Tibial artery (tissue), 4 donors: Measurements from ENCODE around the gene VAMP1.
A peak's percentile ranks its signal among the peaks of the same experiment; 100 is the strongest.

Experiments used
- DNase-seq, 2 donors: peaks; one replicate each; pipeline ENCODE4 v3.0.0-alpha.2; 2019
- H3K27ac ChIP-seq, 2 donors: fragments of 200-600 bp; sonication (generic) in 1 of 2; 1 replicate in 1 of 2; 2 replicates in 1 of 2; pipeline ENCODE4 v1.5.1; 2018 to 2019; ENCODE audit warnings: mild to moderate bottlenecking in 1 of 2
- H3K27me3 ChIP-seq, 2 donors: fragments of 200-600 bp; sonication (generic) in 1 of 2; one replicate each; pipeline versions ENCODE4 v1.5.1 to v1.6.0; 2016 to 2019
- H3K36me3 ChIP-seq, 3 donors: fragments of 200-600 bp; sonication (generic) in 2 of 3; one replicate each; pipeline ENCODE4 v1.5.1; 2016 to 2019; ENCODE audit warnings: mild to moderate bottlenecking in 2 of 3
- H3K4me1 ChIP-seq, 4 donors: fragments of 200-600 bp; sonication (generic) in 2 of 4; 1 replicate in 3 of 4; 2 replicates in 1 of 4; pipeline ENCODE4 v1.5.1; 2016 to 2019
- H3K4me3 ChIP-seq, 2 donors: fragments of 200-600 bp; sonication (generic) in 1 of 2; 1 replicate in 1 of 2; 2 replicates in 1 of 2; pipeline ENCODE4 v1.5.1; 2018 to 2019; ENCODE audit warnings: mild to moderate bottlenecking in 2 of 2
- H3K9me3 ChIP-seq, 3 donors: fragments of 200-600 bp; sonication (generic) in 1 of 3; one replicate each; pipeline ENCODE4 v1.5.1; 2016 to 2019
- CTCF ChIP-seq, 2 experiments: fragments of 200-600 bp in 1 of 2; fragments of 450-650 bp in 1 of 2; IDR thresholded peaks; one replicate each; pipeline ENCODE4 v1.5.1; 2017 to 2019; ENCODE audit warnings: antibody characterized with exemption in 2 of 2, mild to moderate bottlenecking in 1 of 2, moderate library complexity in 1 of 2
- intact Hi-C: fragments of 100-400 bp; cut with DNase I; formaldehyde crosslinking; loops from one replicate; pipeline ENCODE4 v1.15.0; 2023; ENCODE audit warnings: low total_unique reads

Gene VAMP1

GRCh38 chr12:6450869-6451347 is 19.6 kb downstream of the VAMP1 start:
- DNase-seq, result peak in 1 of 2 donors; percentile 42
- intact Hi-C loops, result no loop called here

GRCh38 chr12:6450091-6450868 is 20.2 kb downstream of the VAMP1 start:
- H3K4me1 ChIP-seq, result peaks cover 0 to 36% (median 30%) of the 10 kb centered on the region in 4 donors
- peak overlapping the region; percentile 73 to 88 for H3K4me3 ChIP-seq
- H3K36me3 ChIP-seq, result peaks cover 10 to 50% (median 32%) of the 10 kb centered on the region in 3 donors
- TF ChIP-seq CTCF (IDR thresholded peaks at IDR 0.05), result no peak
- peak overlapping the region; percentile 97 to 98 for H3K27ac ChIP-seq
- no peak for DNase-seq
- intact Hi-C loops, result no loop called here
- H3K9me3 ChIP-seq, result no peaks in the 10 kb centered on the region
- H3K27me3 ChIP-seq, result no peaks in the 10 kb centered on the region

More at GRCh38 chr12:6450869-6451347, 19.6 kb downstream of the VAMP1 start:
- peaks cover 0 to 36% (median 30%) of the 10 kb centered on the region in 4 donors for H3K4me1 ChIP-seq
- peaks cover 10 to 48% (median 26%) of the 10 kb centered on the region in 3 donors for H3K36me3 ChIP-seq
- no peak for TF ChIP-seq CTCF (IDR thresholded peaks at IDR 0.05)
- no peaks in the 10 kb centered on the region for H3K9me3 ChIP-seq
- peak overlapping the region; percentile 97 to 98 for H3K27ac ChIP-seq
- H3K4me3 ChIP-seq, result peak overlapping the region; percentile 73 to 88
- no peaks in the 10 kb centered on the region for H3K27me3 ChIP-seq

- H3K4me3 ChIP-seq, result no peak within 1 kb of the TSS
- H3K4me1 ChIP-seq, result peaks cover 0 to 12% (median 6%) of the 10 kb centered on the region in 4 donors
- H3K27me3 ChIP-seq, result no peaks in the 10 kb centered on the region
- H3K36me3 ChIP-seq, result peaks cover 12 to 70% (median 32%) of the 10 kb centered on the region in 3 donors
- H3K9me3 ChIP-seq, result no peaks in the 10 kb centered on the region
- H3K27ac ChIP-seq, result no peak within 1 kb of the TSS
- intact Hi-C loops, result no loop called here
- no peak for DNase-seq
- no peak for TF ChIP-seq CTCF (IDR thresholded peaks at IDR 0.05)
Observed at GRCh38 chr12:6444704-6445688, 25.5 kb downstream of the VAMP1 start, which contains the start of gene CD27. CD27 (plus strand) TSS chr12:6444955; CDS start chr12:6445096, 141 bp downstream.

- no peak overlapping the region for H3K4me3 ChIP-seq
- H3K27me3 ChIP-seq, result no peaks in the 10 kb centered on the region
- no peak for DNase-seq
- no peak overlapping the region for H3K27ac ChIP-seq
- peaks cover 0 to 3% (median 1%) of the 10 kb centered on the region in 4 donors for H3K4me1 ChIP-seq
- intact Hi-C loops, result no loop called here
- TF ChIP-seq CTCF (IDR thresholded peaks at IDR 0.05), result no peak
- H3K9me3 ChIP-seq, result no peaks in the 10 kb centered on the region
- H3K36me3 ChIP-seq, result peaks cover 12 to 80% (median 32%) of the 10 kb centered on the region in 3 donors
Observed at GRCh38 chr12:6444031-6444430, 26.4 kb downstream of the VAMP1 start.

GRCh38 chr12:6443361-6443983 is 27.0 kb downstream of the VAMP1 start:
- Histone ChIP-seq H3K4me3 (no peak overlapping the region), H3K36me3 (peaks cover 12 to 82% (median 37%) of the 10 kb centered on the region in 3 donors), H3K27ac (no peak overlapping the region), H3K27me3 (no peaks in the 10 kb centered on the region), H3K9me3 (no peaks in the 10 kb centered on the region), H3K4me1 (no peaks in the 10 kb centered on the region)
- intact Hi-C loops, result no loop called here
- peak in 1 of 2 donors; percentile 17 for DNase-seq
- no peak for TF ChIP-seq CTCF (IDR thresholded peaks at IDR 0.05)
